ENCODE measurements around the gene PHF21A.

PHF21A gene

GRCh38 chr11:46100670-46101069 is 20.6 kb downstream of the PHF21A start:
- DNase-seq (ENCODE audit: low read depth): no peak
- H3K4me3 ChIP-seq (ENCODE audit: low read depth, low read length): no peak overlapping the region

- H3K4me3 ChIP-seq (ENCODE audit: low read depth, low read length): no peak overlapping the region
- no peak for DNase-seq (ENCODE audit: low read depth)
Observed at GRCh38 chr11:46099963-46100316, 21.3 kb downstream of the PHF21A start.

GRCh38 chr11:46090375-46090774 is 30.9 kb downstream of the PHF21A start:
- no peak for DNase-seq (ENCODE audit: low read depth)
- H3K4me3 ChIP-seq (ENCODE audit: low read depth, low read length): no peak overlapping the region

DNA sequence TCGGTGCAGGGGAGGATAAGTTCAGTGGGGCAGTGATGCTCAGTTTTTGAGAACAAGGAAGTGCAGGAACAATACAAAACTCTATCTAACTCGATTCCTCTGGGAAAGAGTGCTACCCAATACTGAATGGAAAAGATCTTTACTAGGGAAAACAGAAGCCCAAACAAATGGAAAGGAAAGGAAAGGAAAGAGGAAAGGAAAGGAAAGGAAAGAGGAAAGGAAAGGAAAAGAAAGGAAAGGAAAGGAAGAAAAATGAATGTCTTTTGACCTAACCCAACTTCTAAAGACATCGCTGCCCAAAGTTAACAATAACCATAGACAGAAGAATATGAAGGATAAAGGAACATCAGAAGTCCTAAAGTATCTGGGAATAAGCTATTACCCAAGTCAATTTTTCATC is 41.6 kb downstream of the PHF21A start:
- DNase-seq (ENCODE audit: low read depth): no peak
- H3K4me3 ChIP-seq (ENCODE audit: low read depth, low read length): no peak overlapping the region

DNA sequence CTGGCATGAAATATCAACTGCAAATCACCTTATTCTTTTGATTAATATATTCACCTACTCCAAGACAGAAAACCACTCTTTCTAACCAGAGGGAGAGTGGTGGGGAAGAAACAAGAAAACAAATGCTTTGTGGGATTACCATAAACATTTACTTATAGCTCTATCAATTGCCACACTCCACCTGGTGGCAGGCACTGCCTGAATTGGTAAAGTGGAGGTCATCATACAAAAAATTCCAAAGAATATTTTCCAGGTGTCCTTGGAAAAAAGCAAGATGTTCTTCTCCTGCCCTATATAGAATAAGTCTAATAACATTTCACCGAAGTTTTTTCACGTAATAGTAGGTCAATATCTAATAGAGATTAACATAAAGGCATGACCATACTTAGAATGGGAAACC is 45.3 kb downstream of the PHF21A start:
- H3K4me3 ChIP-seq (ENCODE audit: low read depth, low read length): no peak overlapping the region
- DNase-seq (ENCODE audit: low read depth): no peak

GRCh38 chr11:46075168-46075567 is 46.1 kb downstream of the PHF21A start:
- no peak overlapping the region for H3K4me3 ChIP-seq (ENCODE audit: low read depth, low read length)
- DNase-seq (ENCODE audit: low read depth): peak; percentile 41

- no peak overlapping the region for H3K4me3 ChIP-seq (ENCODE audit: low read depth, low read length)
- no peak for DNase-seq (ENCODE audit: low read depth)
Observed at GRCh38 chr11:46073632-46074031, 47.6 kb downstream of the PHF21A start.

- H3K4me3 ChIP-seq (ENCODE audit: low read depth, low read length): no peak overlapping the region
- DNase-seq (ENCODE audit: low read depth): no peak
Observed at GRCh38 chr11:46072172-46072964, 48.9 kb downstream of the PHF21A start.

GRCh38 chr11:46071091-46071490 is 50.2 kb downstream of the PHF21A start:
- no peak for DNase-seq (ENCODE audit: low read depth)
- H3K4me3 ChIP-seq (ENCODE audit: low read depth, low read length): no peak overlapping the region

- no peak for DNase-seq (ENCODE audit: low read depth)
- no peak overlapping the region for H3K4me3 ChIP-seq (ENCODE audit: low read depth, low read length)
Observed at GRCh38 chr11:46069595-46069994, 51.7 kb downstream of the PHF21A start.

DNA sequence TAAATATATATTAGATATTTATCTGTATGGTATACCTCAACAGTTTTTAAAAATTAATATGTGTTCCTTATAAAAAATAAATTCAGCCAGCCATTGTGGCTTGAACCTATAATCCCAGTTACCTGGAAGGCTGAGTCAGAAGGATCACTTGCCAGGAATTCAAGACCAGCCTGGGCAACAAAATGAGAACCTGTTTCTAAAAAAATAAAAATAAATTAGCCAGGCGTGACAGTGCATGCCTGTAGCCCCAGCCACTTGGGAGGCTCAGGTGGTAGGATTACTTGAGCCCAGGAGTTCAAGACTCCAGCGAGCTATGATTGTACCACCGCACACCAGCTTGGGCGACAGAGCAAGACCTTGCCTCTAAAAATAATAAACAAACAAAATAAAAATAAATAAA is 54.9 kb downstream of the PHF21A start:
- H3K4me3 ChIP-seq (ENCODE audit: low read depth, low read length): no peak overlapping the region

DNA sequence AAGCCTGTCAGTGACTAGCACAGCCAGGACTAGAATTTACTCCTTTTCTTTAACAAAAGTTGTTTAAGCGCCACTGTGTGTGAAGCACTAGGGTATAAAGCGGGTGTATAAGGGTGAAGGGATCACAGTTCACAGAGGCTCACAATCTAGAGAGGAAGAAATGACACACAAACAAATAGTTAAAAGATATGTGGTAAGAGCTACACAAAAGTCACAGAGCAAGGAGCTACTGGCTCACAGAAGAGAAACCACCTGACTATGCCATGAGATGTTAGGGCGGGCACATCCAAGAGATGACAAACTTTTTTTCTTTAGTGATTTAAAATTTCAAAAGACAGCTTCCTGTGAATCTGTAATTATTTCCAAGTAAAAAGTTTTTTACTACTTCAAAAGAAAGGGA is 55.6 kb downstream of the PHF21A start:
- no peak for DNase-seq (ENCODE audit: low read depth)

More for the DNA sequence above, 54.9 kb downstream of the PHF21A start:
- no peak for DNase-seq (ENCODE audit: low read depth)

DNA sequence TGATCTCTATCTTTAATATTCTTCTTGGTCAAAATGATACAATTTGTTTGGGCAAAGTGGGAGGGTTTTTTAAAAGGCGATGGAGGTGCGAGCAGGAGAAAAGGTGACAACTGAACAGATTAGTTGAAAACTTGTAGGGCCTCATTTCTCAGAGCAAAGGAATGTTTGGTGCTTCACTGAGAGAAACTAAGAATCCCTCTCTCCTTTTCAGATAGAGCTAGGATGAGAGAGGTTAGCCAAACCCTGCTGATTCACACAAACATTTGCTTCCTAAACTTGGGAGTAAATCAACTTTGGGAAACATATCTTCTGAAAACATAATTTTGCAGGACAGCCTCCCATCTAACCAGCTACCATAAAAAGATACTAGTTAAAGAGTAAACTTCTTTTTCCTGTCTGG is 57.0 kb downstream of the PHF21A start:
- H3K4me3 ChIP-seq (ENCODE audit: low read depth, low read length): no peak overlapping the region
- DNase-seq (ENCODE audit: low read depth): no peak

More for the DNA sequence above, 55.6 kb downstream of the PHF21A start:
- no peak overlapping the region for H3K4me3 ChIP-seq (ENCODE audit: low read depth, low read length)

DNA sequence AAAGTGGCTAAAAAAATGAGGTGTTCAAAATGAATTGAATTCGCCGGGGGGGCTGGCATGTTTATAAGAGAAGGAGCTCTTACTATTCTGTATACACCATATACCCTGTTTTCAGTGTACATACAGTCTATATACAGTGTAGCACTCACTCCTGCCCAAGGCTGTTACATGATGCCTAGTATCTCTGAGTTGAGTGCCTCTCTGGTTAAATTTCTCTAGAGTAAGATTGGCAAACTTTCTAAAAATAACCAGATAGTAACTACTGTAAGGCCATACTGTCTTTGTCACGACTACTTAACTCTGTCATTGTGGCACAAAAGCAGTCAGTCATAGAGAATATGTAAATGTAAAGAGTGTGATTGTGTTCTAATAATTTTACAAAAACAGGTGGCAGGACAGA is 58.1 kb downstream of the PHF21A start:
- DNase-seq (ENCODE audit: low read depth): no peak
- no peak overlapping the region for H3K4me3 ChIP-seq (ENCODE audit: low read depth, low read length)

GRCh38 chr11:46060013-46060412 is 61.2 kb downstream of the PHF21A start:
- DNase-seq (ENCODE audit: low read depth): no peak
- H3K4me3 ChIP-seq (ENCODE audit: low read depth, low read length): no peak overlapping the region

GRCh38 chr11:46057489-46057888 is 63.8 kb downstream of the PHF21A start:
- H3K4me3 ChIP-seq (ENCODE audit: low read depth, low read length): no peak overlapping the region
- no peak for DNase-seq (ENCODE audit: low read depth)

- no peak overlapping the region for H3K4me3 ChIP-seq (ENCODE audit: low read depth, low read length)
- peak; percentile 82 for DNase-seq (ENCODE audit: low read depth)
Observed at GRCh38 chr11:46055371-46055770, 65.9 kb downstream of the PHF21A start.

DNA sequence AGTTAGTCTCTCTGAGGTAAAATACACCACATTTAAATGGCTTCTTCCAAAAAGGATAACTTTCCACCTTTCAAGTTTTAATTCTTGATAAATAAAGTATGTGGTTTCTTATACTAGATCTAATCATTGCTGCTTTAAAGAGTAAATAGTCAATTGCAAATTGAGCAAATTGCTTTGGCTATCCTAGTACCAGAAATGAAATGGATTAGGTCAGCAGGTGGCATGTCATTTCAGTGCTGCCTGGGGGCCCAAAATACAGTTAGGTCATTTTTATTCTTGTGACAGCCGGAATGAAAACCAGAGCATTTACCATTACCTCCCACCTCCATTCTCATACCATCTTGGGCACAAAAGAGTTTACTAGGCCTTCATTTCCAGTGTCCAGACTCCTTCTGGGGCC is 70.2 kb downstream of the PHF21A start:
- no peak for DNase-seq (ENCODE audit: low read depth)
- no peak overlapping the region for H3K4me3 ChIP-seq (ENCODE audit: low read depth, low read length)

GRCh38 chr11:46050662-46051061 is 70.6 kb downstream of the PHF21A start:
- no peak for DNase-seq (ENCODE audit: low read depth)

GRCh38 chr11:46050003-46050461 is 71.2 kb downstream of the PHF21A start:
- H3K4me3 ChIP-seq (ENCODE audit: low read depth, low read length): no peak overlapping the region
- peak; percentile 88 for DNase-seq (ENCODE audit: low read depth)

More at GRCh38 chr11:46050662-46051061, 70.6 kb downstream of the PHF21A start:
- H3K4me3 ChIP-seq (ENCODE audit: low read depth, low read length): no peak overlapping the region

DNA sequence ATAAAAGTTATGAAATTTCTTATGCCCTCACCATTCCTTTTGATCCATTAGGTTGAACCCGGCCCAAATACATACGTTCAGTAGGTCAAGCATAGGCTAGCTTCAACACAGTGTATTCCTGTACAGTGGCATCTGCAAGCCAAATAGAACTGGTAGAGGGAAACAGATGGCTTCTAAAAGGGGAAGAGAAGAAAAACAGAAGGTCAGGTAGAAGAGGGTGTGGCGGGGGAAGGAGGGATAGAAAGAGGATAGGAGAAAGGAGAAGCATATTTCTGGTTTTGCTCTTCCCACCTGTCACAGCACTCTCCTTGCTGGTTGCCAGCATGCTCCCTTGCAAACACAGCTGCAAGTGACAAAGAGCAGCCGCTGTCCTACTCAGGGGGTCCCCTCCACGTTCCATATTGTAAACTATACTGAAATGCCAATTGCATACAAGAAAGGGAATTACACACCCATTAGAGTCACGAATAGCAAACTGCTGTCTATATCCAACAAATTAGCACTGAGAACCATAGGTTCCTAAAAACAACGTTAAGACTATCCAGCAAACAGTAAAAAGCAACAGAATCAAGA is 71.8 kb downstream of the PHF21A start:
- no peak overlapping the region for H3K4me3 ChIP-seq (ENCODE audit: low read depth, low read length)
- no peak for DNase-seq (ENCODE audit: low read depth)
